Measurements from ENCODE around the gene GPR83.

DNA sequence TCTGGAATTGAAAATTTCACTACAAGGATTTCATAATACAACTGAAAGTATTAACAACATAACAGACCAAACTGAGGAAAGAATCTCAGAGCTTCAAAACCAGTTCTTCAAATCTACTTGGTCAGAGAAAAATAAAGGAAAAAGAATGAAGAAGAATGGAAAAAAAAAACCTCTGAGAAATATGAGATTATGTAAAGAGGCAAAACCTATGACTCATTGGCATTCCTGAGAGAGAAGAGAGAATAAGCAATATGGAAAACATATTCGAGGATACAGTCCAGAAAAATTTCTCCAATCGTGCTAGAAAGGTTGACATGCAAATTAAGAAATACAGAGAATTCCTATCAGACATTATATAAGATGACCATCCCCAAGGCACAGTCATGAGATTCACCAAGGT lies 23.4 kb upstream of the GPR83 start:
- TF ChIP-seq, protein P1, sequence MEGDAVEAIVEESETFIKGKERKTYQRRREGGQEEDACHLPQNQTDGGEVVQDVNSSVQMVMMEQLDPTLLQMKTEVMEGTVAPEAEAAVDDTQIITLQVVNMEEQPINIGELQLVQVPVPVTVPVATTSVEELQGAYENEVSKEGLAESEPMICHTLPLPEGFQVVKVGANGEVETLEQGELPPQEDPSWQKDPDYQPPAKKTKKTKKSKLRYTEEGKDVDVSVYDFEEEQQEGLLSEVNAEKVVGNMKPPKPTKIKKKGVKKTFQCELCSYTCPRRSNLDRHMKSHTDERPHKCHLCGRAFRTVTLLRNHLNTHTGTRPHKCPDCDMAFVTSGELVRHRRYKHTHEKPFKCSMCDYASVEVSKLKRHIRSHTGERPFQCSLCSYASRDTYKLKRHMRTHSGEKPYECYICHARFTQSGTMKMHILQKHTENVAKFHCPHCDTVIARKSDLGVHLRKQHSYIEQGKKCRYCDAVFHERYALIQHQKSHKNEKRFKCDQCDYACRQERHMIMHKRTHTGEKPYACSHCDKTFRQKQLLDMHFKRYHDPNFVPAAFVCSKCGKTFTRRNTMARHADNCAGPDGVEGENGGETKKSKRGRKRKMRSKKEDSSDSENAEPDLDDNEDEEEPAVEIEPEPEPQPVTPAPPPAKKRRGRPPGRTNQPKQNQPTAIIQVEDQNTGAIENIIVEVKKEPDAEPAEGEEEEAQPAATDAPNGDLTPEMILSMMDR (IDR thresholded peaks at IDR 0.05; ENCODE audit: poor library complexity) = no peak
- TF ChIP-seq EZH2phosphoT487 (IDR thresholded peaks at IDR 0.05; ENCODE audit: low read depth, severe bottlenecking, unreplicated experiment) (no peak), EZH2 (IDR thresholded peaks at IDR 0.05; ENCODE audit: borderline replicate concordance) (no peak)

Measured in hepatocyte (in vitro differentiated cells).